Transverse colon (tissue), 4 donors: ENCODE measurements around the gene RFWD3. TPM values are rescaled to one million over a fixed set of nuclear protein-coding genes. Genes with fewer than 3 reads are reported as not detected.

ENCODE experiments used
- DNase-seq: peaks from one replicate; pipeline ENCODE4 v3.0.0-alpha.2; 2019
- H3K27ac ChIP-seq, 4 donors: fragments of 200-600 bp; sonication (generic); 2 replicates each; pipeline ENCODE4 v1.5.1; 2016 to 2018; ENCODE audit warnings: inconsistent platforms in 4 of 4
- H3K27me3 ChIP-seq: fragments of 200-600 bp; sonication (generic); 2 replicates; pipeline ENCODE4 v1.5.1; 2017; ENCODE audit warnings: inconsistent platforms
- H3K36me3 ChIP-seq, 4 donors: fragments of 200-600 bp; sonication (generic); 2 replicates each; pipeline ENCODE4 v1.5.1; 2017 to 2019; ENCODE audit warnings: inconsistent platforms in 4 of 4
- H3K4me1 ChIP-seq, 4 donors: fragments of 200-600 bp; sonication (generic); 2 replicates each; pipeline ENCODE4 v1.5.1; 2017 to 2020; ENCODE audit warnings: inconsistent platforms in 4 of 4
- H3K4me3 ChIP-seq, 4 donors: fragments of 200-600 bp; sonication (generic); 1 replicate in 1 of 4; 2 replicates in 3 of 4; pipeline versions ENCODE4 v1.5.1 to v1.6.1; 2017 to 2019; ENCODE audit warnings: inconsistent platforms in 4 of 4
- H3K9me3 ChIP-seq, 2 donors: fragments of 200-600 bp; sonication (generic); 2 replicates each; pipeline ENCODE4 v1.5.1; 2017 to 2019; ENCODE audit warnings: inconsistent platforms in 2 of 2
- CTCF ChIP-seq, 5 experiments: fragments of 200-600 bp in 3 of 5; fragments of 450-650 bp in 2 of 5; sonication (generic) in 3 of 5; IDR thresholded peaks; 1 replicate in 2 of 5; 2 replicates in 3 of 5; pipeline ENCODE4 v1.5.1; 2016 to 2017; ENCODE audit warnings: antibody characterized with exemption in 5 of 5, inconsistent platforms in 3 of 5, mild to moderate bottlenecking in 2 of 5, moderate library complexity in 1 of 5
- EP300 ChIP-seq: sonication (generic); formaldehyde crosslinking; IDR thresholded peaks from one replicate; pipeline ENCODE4 v1.6.1; 2017; ENCODE audit warnings: antibody characterized with exemption, low read depth
- POLR2A ChIP-seq: fragments of 450-650 bp; IDR thresholded peaks from one replicate; pipeline ENCODE4 v1.6.1; 2016; ENCODE audit warnings: antibody characterized with exemption, mild to moderate bottlenecking, moderate library complexity
- POLR2AphosphoS5 ChIP-seq, 3 donors: sonication (generic); formaldehyde crosslinking; IDR thresholded peaks; one replicate each; pipeline ENCODE4 v1.6.1; 2016; ENCODE audit warnings: antibody characterized with exemption in 3 of 3
- WGBS, 2 donors: methylation state at CpG; one replicate each; pipeline ENCODE4 v1.1.5; 2018; ENCODE audit warnings: low coverage in 1 of 2; 5-methylcytosine and 5-hydroxymethylcytosine counted together
- in situ Hi-C, 4 donors: fragments of 200-750 bp; cut with MboI; loops; one replicate each; pipeline versions ENCODE4 v1.15.0 to v1.15.1; 2017; ENCODE audit warnings: low sequenced_read_pairs in 3 of 4, low pct_ligation_motif_present in 1 of 4, low pct_unique_long_range_greater_than_20kb in 1 of 4
- intact Hi-C: fragments of 100-400 bp; cut with DNase I; formaldehyde crosslinking; loops from one replicate; pipeline ENCODE4 v1.15.1; 2023; ENCODE audit warnings: low total_unique reads
- total RNA-seq, 4 donors: library from RNA; depleted of rRNA; stranded (reverse); fragments of >200 nt; gene quantifications; one replicate each; pipeline ENCODE4 v1.1.0, GENCODE V29; 2016

Gene RFWD3
- total RNA-seq, 4 donors from 2014 or later, result 2.8 to 23.9 (median 19.2) TPM

GRCh38 chr16:74605332-74605731 lies 61.3 kb downstream of the RFWD3 start:
- intact Hi-C loops, result no loop called here
- Histone ChIP-seq H3K4me1 (peaks cover 26 to 63% (median 40%) of the 10 kb centered on the region in 4 donors), H3K27ac (peak overlapping the region in 3 of 4 donors; percentile 92 to 96 (median 92)), H3K36me3 (no peaks in the 10 kb centered on the region), H3K27me3 (no peaks in the 10 kb centered on the region), H3K9me3 (no peaks in the 10 kb centered on the region), H3K4me3 (peak overlapping the region in 1 of 4 donors; percentile 69)
- TF ChIP-seq POLR2A, result no peak
- TF ChIP-seq EP300, result no peak
- no peak for TF ChIP-seq POLR2AphosphoS5 (IDR thresholded peaks at IDR 0.05)
- no peak for TF ChIP-seq CTCF (IDR thresholded peaks at IDR 0.05)
- WGBS, 2 donors, result 52 to 57% methylated on average over 6 of the region's 6 CpGs
- DNase-seq, result no peak
- in situ Hi-C loops, result loop anchor here in 3 of 4 donors (25.0 kb wide), 3 partner anchors 118 to 293 kb away; no protein-coding TSS in a partner anchor

GRCh38 chr16:74603848-74604247 lies 62.8 kb downstream of the RFWD3 start:
- TF ChIP-seq POLR2AphosphoS5 (IDR thresholded peaks at IDR 0.05), result no peak
- TF ChIP-seq POLR2A, result no peak
- TF ChIP-seq EP300, result no peak
- TF ChIP-seq CTCF (IDR thresholded peaks at IDR 0.05), result no peak
- H3K27ac ChIP-seq, result no peak overlapping the region
- peaks cover 26 to 66% (median 40%) of the 10 kb centered on the region in 4 donors for H3K4me1 ChIP-seq
- DNase-seq, result no peak
- no peaks in the 10 kb centered on the region for H3K9me3 ChIP-seq
- H3K27me3 ChIP-seq, result no peaks in the 10 kb centered on the region
- H3K4me3 ChIP-seq, result no peak overlapping the region
- intact Hi-C loops (no loop called here), in situ Hi-C loops (loop anchor here in 3 of 4 donors (25.0 kb wide), 3 partner anchors 117 to 292 kb away; no protein-coding TSS in a partner anchor)
- WGBS, 2 donors, result 68 to 77% methylated on average over 4 of the region's 4 CpGs
- H3K36me3 ChIP-seq, result no peaks in the 10 kb centered on the region

- H3K36me3 ChIP-seq, result no peaks in the 10 kb centered on the region
- in situ Hi-C loops (loop anchor here in 3 of 4 donors (25.0 kb wide), 3 partner anchors 114 to 289 kb away; no protein-coding TSS in a partner anchor), intact Hi-C loops (no loop called here)
- WGBS, 2 donors, result 40 to 42% methylated on average over 7 to 9 of the region's 9 CpGs
- peak; percentile 63 for DNase-seq
- H3K4me3 ChIP-seq, result no peak overlapping the region
- no peaks in the 10 kb centered on the region for H3K9me3 ChIP-seq
- TF ChIP-seq EP300, result no peak
- TF ChIP-seq POLR2A, result no peak
- no peak for TF ChIP-seq POLR2AphosphoS5 (IDR thresholded peaks at IDR 0.05)
- TF ChIP-seq CTCF (IDR thresholded peaks at IDR 0.05), result no peak
- H3K27ac ChIP-seq, result peak overlapping the region; percentile 1 to 45 (median 16)
- H3K27me3 ChIP-seq, result no peaks in the 10 kb centered on the region
- H3K4me1 ChIP-seq, result peaks cover 26 to 56% (median 39%) of the 10 kb centered on the region in 4 donors
Measured at GRCh38 chr16:74601126-74601871, 65.4 kb downstream of the RFWD3 start.

- TF ChIP-seq POLR2AphosphoS5 (IDR thresholded peaks at IDR 0.05), result no peak
- TF ChIP-seq POLR2A, result no peak
- no peak for TF ChIP-seq EP300
- TF ChIP-seq CTCF (IDR thresholded peaks at IDR 0.05), result no peak
- Histone ChIP-seq H3K4me3 (no peak overlapping the region), H3K9me3 (no peaks in the 10 kb centered on the region), H3K27ac (no peak overlapping the region), H3K27me3 (no peaks in the 10 kb centered on the region), H3K4me1 (peaks cover 4 to 24% (median 9%) of the 10 kb centered on the region in 4 donors), H3K36me3 (no peaks in the 10 kb centered on the region)
- 87 to 89% methylated on average over 2 of the region's 2 CpGs for WGBS, 2 donors
- intact Hi-C loops, result no loop called here
- DNase-seq, result no peak
- in situ Hi-C loops, result no loop called here
Measured at GRCh38 chr16:74596586-74596985, 70.1 kb downstream of the RFWD3 start.
